Measurements from ENCODE around the gene STXBP6.

- TF ChIP-seq CREM (IDR thresholded peaks at IDR 0.05; ENCODE audit: low read depth) (no peak), SUZ12 (IDR thresholded peaks at IDR 0.05; ENCODE audit: unreplicated experiment) (no peak), REST (IDR thresholded peaks at IDR 0.05; ENCODE audit: low read depth, low read length) (no peak)
Measured at GRCh38 chr14:25067600-25067999, 17.7 kb upstream of the STXBP6 start.
